ENCODE measurements around the gene EOLA2.
"Not testable (repeated sequence)": the region's sequence is repeated elsewhere in the genome, so short reads cannot be mapped to it uniquely, and the experiment has no call there.

The EOLA2 gene

GRCh38 chrX:149932970-149933369 is 5.3 kb downstream of the EOLA2 start:
- not testable (repeated sequence) for DNase-seq (ENCODE audit: low spot score)

GRCh38 chrX:149932150-149932549 is 6.1 kb downstream of the EOLA2 start:
- DNase-seq (ENCODE audit: low spot score): not testable (repeated sequence)

- not testable (repeated sequence) for DNase-seq (ENCODE audit: low spot score)
Observed at GRCh38 chrX:149931355-149931754, 6.9 kb downstream of the EOLA2 start.

- DNase-seq (ENCODE audit: low spot score): not testable (repeated sequence)
Observed at GRCh38 chrX:149929400-149929799, 8.9 kb downstream of the EOLA2 start, which contains the start of gene HSFX4. HSFX4 (plus strand) TSS chrX:149929573; CDS start chrX:149929645, 72 bp downstream.

- not testable (repeated sequence) for DNase-seq (ENCODE audit: low spot score)
Observed at GRCh38 chrX:149928635-149929034, 9.7 kb downstream of the EOLA2 start.

GRCh38 chrX:149927964-149928258 is 10.4 kb downstream of the EOLA2 start:
- DNase-seq (ENCODE audit: low spot score): not testable (repeated sequence)

GRCh38 chrX:149927245-149927963 is 10.9 kb downstream of the EOLA2 start:
- not testable (repeated sequence) for DNase-seq (ENCODE audit: low spot score)

- not testable (repeated sequence) for DNase-seq (ENCODE audit: low spot score)
Observed at GRCh38 chrX:149924434-149924833, 13.9 kb downstream of the EOLA2 start.

- not testable (repeated sequence) for DNase-seq (ENCODE audit: low spot score)
Observed at GRCh38 chrX:149923836-149924235, 14.5 kb downstream of the EOLA2 start.

- DNase-seq (ENCODE audit: low spot score): no peak
Observed at GRCh38 chrX:149916745-149917392, 21.4 kb downstream of the EOLA2 start.

GRCh38 chrX:149910178-149910695 is 28.1 kb downstream of the EOLA2 start:
- no peak for DNase-seq (ENCODE audit: low spot score)

GRCh38 chrX:149909324-149910177 is 28.7 kb downstream of the EOLA2 start:
- DNase-seq (ENCODE audit: low spot score): no peak

- no peak for DNase-seq (ENCODE audit: low spot score)
Observed at GRCh38 chrX:149908727-149909126, 29.6 kb downstream of the EOLA2 start.

- DNase-seq (ENCODE audit: low spot score): no peak
Observed at GRCh38 chrX:149908308-149908707, 30.0 kb downstream of the EOLA2 start.

- DNase-seq (ENCODE audit: low spot score): no peak
Observed at GRCh38 chrX:149903889-149904748, 34.2 kb downstream of the EOLA2 start.

- DNase-seq (ENCODE audit: low spot score): no peak
Observed at GRCh38 chrX:149898554-149898953, 39.7 kb downstream of the EOLA2 start.

GRCh38 chrX:149890828-149891227 is 47.5 kb downstream of the EOLA2 start:
- DNase-seq (ENCODE audit: low spot score): not testable (repeated sequence)

All from HuH-7 (cell line).